ENCODE data around the gene KIF5C.
"Not testable (repeated sequence)": the region's sequence is repeated elsewhere in the genome, so short reads cannot be mapped to it uniquely, and the experiment has no call there.

KIF5C gene

DNA sequence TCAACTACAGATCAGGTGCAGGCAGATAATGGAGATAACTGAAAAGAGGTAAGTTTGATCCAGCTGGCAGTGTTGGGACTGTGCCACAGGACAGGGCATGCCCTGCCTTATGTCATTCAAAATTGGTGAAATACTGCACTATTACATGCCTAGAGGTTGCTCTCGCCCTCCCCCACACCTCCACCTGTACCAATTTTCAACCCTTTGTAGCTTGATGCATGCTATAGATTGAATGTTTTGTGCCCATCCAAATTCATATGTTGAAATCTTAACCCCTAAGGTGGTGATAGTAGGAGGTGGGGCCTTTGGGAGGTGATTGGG lies 91.4 kb downstream of the KIF5C start:
- DNase-seq, result no peak

DNA sequence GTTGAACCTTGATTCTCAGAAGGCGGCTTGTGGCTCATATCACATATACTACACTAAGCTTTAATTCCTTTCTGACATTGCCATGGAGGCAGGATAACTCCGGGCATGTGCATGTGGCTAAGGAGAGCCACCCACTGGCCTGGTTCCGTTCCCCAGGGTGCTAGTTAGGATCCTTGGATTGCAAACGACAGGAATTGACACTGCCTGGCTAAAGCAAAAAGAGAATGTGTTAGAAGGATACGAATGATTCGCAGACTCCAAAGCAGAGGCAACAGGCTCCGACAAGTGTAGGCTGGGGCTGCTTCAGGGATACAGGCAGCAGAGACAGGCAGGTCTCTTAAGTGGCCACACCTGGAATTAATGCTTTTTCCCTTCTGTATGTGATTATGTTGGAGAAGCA lies 92.0 kb downstream of the KIF5C start:
- DNase-seq, result no peak

DNA sequence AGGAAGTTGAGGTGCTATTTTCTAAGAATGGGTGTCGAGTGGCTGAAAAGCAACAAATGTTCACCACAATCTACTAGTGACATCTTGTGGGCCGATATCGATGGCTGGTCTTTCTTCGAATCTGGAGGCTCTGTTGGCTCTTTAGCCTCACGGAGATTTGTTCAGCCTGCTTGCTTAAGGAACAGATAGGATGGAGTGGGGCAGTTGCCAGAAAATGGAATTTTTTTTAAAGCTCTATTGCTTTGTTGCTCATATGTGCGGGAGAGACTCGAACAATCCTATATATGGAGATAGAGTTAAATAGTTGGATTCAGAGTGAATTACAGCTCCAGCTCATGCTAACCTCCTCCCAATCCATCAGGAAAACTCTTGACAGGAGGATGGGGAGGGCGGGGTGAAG lies 92.6 kb downstream of the KIF5C start:
- DNase-seq, result no peak

DNA sequence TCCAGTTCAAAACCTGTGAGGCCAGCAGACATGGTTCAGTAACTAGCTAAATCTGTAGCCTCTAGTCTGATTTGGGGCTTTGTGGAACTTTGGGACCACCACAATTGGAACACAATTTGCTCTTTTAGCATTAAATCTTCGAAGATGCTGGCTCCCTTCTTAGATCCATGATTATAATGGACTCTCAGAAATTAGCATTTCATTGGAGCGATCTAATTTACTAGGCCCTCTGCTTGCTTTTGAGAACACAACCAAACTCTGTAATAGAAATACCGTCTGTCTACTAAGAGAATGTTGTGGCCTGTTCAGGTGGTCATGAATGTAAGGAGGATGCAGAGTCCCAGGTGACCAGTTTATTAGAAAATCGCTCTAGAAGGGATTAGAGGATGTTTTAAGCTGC lies 93.3 kb downstream of the KIF5C start:
- DNase-seq, result no peak

DNA sequence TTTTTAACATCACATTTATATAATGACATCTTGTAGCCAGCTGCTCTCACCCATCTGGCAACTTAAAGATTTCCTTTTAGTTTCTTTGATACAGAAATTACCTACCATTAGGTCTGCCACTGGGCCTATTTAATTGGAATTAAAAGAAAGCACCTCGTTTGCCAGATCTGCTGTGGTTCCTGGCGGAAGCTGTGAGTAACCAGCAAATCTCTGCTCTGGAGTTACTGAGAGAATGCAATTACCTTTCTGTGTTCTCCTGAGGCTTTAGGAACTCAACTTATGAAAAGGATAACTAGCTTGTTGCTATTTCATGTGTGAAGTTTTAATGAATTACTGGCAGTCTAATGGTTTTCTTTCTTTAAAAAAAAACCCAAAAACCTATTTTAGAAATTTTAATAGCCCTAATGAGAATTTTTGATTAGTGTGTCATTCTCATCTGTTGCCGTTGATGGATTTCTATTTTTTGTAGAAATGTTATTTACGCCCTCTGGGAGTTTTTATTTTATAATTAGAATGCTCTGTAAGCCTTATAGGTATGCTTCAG lies 93.8 kb downstream of the KIF5C start:
- no peak for DNase-seq

DNA sequence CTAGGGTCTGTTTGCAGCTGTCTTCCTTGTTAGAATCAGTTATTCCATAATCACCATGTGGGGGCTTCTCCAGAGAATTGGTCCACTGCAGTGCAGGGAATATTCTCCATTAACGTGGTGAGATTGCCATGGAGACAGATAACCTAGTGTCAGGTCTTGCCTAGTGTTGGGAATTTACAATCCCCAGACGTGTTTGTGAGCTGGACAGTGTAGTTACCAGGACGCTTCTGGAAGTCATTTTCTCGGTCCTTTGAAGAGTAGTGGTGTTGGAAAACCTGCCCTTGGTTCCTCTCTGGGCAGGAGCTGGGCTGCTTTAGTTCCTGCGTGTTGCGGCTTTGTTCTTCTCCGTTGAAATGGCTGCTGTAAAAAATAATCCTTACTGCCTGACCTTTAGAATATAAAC lies 94.6 kb downstream of the KIF5C start:
- no peak for DNase-seq

DNA sequence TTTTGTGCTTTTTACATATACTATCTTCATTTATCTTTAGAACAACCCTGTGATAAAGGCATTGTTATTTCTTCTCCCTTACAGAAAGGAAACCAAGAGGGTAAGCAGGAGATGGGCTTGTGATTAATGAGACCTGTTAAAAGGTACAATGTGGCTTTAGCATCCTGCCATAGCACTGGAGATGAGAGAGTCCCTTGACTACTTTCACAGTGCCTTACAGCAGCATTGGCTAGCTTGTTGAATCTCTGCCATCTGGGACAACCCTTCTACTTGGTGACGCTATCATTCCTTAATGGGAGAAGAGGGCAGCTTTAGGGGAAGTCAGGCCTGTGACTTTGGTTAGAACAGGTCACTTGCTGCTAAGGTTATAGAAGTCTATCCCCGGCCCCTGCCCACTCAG lies 95.4 kb downstream of the KIF5C start:
- no peak for DNase-seq

DNA sequence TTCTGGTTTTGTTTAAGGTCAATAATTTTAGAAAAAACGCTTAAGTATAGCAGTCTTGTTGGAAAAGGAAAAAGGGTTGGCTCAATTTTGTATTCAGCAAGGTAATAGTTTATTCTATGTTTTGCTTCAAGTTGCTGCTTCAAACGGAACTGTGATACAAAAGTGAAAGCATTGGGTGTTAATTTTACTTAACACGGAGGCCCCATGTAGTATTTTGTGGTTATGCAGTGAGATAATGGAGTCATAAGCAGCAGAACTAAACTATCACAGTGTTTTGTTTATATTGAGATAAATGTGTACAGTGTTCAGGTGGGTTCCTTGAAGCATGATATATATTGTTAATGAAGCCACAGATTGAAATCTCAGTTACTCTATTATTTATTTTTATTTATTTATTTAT lies 96.5 kb downstream of the KIF5C start:
- DNase-seq, result no peak

DNA sequence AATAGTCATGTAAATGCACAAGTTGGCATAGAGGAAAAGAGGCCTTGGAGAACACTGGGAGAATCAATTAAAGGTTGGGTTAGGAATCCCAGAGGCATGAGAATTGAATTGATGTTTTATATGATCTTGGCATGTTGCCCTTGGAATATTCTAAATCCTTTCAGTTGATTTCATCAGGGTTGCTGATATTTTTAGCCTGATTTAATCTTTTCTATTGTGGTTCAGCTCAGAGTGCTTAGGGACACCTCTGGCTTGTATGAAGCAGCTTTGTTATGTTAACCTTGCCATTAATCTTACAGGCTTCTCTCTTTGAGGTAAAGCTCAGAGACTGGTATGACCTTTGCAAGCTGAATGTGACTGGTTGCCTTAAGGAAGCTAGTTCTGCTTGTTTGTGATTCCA lies 99.1 kb downstream of the KIF5C start:
- no peak for DNase-seq

DNA sequence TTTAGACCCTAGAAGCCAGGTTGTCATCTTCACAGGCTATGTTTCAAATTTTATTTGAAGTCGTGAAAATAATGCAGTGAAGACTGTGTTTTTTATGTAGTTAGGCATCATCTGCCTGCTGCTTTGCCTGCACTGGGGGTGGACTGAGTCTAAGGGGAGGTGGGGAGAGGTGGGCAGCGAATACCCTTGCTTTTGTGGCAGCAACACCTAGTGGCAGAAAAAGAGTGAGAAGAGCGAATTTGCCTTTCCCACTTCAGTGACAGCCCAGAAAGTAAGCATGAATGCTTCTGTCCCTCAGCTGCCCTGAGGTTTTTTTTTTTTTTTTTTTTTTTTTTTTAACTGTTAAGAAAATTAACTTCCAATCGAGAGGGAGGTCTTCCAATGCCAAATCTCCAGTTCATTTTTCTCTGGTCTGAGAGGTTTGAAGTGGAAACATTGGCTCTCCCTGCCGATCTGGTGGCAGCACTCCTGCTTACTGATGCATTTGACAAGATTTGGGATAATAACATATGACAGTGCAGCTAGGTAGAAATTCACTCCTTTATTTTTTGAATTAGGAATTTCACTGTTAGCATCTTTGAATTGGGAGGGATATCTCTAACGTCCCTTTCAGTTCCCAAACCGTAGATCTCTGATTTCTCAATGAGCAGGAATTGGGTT lies 103.1 kb downstream of the KIF5C start:
- DNase-seq, result peak; percentile 44

DNA sequence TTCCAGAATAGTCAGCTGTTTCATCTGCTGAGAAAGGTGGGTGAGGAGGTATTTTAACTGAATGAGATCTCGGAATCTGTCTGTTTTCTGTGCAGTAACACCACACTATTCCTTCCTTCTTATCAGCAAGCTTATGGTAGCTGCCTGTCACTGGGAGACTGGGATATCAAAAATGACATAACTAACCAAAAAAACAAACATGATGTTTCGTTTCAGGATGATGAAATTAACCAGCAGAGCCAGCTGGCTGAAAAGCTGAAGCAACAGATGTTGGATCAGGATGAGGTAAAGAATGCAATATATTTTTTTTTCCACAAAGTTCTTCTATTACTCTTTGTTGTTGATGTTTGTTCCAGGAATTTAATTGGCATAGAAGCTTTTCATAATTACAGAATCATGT lies 103.7 kb downstream of the KIF5C start:
- no peak for DNase-seq

DNA sequence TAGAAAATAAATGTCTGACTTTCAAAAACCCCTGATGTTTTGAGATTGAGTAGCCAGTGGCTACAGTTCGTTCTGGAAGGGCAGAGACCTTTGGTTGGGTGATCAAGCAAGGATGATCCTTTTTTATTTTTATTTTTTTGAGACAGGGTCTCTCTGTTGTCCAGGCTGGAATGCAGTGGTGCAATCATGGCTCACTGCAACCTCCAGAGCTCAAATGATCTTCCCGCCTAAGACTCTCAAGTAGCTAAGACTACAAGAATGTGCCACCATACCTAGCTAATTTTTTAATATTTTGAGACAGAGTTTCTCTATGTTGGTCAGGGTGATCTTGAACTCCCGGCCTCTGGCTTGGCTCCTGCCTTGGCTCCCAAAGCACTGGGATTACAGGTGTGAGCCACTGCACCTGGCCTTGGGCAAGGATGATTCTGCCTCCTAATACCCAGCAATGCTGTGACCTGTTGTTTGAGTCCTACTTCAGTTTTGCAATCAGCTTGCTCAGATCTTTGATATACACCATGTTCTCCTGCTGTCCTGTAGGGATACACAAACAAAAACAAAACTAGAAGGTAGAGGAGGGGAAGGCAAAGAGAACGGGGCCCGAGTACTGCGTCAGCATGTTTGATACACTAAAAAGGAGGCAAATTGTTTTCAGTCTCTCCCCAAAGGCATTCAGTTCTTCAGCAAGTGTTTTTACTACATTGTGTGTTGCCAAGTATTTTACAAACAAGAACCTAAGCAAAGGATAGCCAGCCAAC lies 104.3 kb downstream of the KIF5C start:
- no peak for DNase-seq

DNA sequence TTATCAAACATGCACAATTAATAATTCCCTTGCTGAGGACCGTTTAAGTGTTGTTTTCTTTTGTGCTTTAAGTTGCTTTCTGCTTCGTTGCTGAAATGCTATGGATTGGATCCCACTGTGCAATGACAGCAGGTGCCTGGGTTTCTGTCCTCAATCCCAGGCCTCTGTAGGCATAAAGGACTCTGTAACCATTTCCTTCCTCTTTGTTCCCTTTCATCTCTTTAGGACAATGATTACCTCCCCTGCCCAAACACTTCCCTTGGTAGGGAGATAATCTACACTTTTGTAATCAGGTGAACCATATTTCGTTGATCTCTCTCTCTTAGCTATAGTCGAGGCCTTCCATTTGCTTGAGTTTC lies 104.9 kb downstream of the KIF5C start:
- no peak for DNase-seq

DNA sequence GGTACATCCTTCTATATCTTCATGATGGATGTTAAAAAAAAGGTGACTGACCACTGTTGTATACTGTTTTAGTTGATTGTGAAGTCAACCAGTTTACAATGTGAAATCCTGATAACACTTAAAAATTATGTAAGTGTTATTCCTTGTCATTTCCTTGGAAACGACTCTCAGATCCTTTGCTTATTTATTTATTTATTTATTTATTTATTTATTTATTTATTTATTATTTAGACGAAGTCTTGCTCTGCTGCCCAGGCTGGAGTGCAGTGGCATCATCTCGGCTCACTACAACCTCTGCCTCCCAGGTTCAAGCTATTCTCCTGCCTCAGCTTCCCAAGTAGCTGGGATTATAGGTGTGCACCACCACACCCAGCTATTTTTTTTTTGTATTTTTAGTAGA lies 105.5 kb downstream of the KIF5C start:
- DNase-seq, result not testable (repeated sequence)

DNA sequence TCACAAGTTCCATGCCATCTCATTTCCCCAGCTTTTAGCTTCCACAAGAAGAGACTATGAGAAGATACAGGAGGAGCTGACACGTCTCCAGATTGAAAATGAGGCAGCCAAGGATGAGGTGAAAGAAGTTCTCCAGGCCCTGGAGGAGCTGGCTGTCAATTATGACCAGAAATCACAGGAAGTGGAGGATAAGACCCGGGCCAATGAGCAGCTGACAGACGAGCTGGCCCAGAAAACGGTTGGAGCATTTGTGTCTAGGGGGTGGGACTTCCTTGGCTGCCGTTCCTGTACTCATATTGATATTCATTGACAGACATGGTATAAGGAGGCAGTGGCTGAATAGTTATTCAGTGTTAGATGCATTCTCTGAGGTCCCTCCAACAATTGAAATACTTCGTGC lies 106.3 kb downstream of the KIF5C start:
- DNase-seq, result no peak

DNA sequence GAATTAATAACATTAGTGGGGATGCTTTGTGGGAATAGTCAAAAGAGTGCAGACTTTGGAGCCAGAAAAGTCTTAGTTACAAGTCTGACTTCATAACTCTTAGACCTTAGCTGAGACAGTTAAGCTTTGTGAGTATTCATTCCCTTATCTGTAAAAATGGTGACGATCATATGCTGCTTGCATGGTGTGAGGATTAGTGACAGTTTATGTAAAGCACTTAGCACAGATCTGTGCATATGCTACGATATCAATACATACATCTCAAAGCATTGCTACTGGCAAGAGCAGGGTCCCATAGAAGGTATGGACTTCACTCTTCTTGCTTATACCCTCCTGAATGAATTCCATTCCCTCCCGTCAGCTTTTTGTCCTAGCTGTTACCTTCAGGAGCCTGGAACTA lies 106.8 kb downstream of the KIF5C start:
- DNase-seq, result no peak

DNA sequence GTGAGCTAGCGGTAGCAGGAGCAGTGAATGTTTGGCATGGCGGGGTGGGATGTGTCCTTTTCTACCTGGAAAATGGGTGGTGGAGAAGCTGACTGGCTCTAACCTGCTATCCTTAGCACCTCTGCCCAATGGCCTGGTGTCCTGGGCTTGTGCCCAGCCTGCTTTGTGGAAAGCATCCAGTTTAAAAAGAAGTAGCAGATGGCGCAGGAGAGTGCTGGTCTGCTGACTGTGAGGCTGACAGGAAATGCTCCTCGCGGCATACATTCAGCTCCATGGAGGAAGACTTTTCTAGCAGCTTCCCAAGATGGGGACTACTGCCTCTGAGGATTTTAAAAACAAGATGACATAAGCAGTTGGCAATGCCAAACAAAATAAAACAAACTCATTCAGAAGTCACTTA lies 107.3 kb downstream of the KIF5C start:
- no peak for DNase-seq

DNA sequence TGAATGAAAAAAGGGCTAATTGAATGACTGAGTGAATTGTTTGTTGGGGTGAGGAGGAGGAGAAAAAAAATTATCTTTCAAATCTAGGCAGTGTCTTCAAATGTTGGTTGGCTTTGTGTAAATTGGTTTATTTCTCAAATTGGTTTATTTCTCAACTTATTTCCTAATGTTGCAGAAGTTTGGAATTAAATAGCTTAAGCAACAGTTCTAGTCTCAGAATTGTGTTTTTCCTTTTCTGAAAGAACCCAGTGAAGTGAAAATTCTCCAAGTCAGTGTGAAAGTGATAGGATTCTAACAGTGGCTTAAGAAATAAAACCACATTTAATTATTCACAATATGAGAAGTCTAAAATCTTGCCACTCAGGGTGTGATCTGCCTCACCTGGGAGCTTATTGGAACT lies 108.9 kb downstream of the KIF5C start:
- DNase-seq, result no peak

DNA sequence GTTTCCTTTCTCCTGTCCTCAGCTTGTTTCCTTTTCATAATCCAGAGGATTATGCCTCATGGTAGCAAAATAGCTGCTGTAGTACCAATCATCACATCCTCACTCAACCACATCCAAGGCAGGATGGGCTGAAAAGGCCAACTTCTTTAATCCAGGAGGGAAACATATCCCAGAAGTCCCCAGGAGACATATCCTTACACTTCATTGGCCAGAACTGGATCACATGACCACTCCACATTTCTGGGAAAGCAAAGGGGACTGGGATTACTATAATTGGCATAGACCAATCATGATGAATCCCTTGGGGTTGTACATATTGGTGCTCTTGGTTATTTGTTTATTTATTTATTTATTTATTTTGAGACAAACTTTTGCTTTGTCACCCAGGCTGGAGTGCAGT lies 109.4 kb downstream of the KIF5C start:
- no peak for DNase-seq

DNA sequence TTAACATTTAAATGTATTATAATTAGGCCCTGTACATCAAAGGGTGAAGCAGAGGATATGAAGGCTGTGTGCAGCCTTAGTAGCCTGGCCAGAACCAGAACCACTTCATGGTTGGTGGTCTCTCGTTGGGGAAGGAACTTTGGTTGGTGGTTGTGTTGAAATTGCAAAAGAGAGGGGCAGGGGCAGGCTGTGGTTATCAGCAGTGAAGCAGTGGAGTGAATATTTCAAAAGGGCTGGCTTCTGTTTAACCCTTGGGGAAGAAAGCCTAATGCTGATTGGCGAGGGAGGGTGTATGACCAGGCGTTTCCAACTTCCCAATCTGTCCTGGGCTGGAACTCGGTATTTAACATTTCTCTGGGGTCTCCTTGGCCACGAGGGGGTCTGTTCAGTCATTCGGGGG lies 112.3 kb downstream of the KIF5C start:
- DNase-seq, result no peak

DNA sequence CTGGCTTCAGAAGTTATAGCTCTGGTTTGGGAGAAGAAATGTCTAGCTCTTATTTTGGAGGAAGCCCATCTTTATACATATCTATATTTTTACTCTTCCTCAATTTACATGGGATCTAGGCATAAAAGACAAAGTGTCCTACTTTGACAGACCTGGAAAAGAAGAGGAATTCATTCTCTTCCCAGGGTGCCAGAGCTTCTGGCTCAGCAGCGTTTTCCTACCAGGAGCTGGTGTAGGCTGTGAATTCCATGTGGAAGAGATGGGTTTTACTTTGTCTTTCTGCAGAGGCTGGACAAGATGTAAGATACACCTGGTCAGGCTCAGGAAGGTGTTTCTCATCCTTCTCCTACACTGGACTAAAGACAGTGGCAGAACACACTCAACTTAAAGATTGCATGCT lies 113.3 kb downstream of the KIF5C start:
- DNase-seq, result no peak

DNA sequence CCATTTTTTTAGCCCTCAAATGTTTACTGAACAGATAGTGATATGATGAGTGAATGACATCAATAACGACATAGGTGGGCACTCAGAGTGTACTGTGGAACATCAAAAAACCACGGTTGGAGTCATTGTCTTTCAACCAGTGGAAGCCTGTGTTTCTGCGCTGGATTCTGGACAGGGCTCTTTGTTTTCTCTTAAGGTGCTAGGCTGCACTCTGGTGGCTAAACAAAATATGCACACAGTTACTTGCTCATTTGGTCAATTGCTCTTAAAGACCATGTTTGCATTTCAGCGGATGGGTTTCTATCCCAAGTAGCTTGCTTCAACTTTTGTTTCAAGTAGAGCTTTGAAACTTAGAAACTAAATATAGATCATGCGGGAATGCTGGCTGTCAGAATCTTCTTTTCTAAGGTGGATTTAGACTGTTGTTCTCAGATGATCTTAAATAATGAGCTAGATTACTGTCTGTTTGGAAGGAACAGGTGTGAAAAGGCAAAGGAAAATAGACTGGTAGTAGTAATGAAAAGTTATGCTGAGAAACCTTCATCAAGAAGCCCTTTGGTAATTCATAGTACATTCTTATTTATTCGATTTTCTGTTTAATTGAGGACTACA lies 115.0 kb downstream of the KIF5C start:
- DNase-seq, result peak; percentile 75

DNA sequence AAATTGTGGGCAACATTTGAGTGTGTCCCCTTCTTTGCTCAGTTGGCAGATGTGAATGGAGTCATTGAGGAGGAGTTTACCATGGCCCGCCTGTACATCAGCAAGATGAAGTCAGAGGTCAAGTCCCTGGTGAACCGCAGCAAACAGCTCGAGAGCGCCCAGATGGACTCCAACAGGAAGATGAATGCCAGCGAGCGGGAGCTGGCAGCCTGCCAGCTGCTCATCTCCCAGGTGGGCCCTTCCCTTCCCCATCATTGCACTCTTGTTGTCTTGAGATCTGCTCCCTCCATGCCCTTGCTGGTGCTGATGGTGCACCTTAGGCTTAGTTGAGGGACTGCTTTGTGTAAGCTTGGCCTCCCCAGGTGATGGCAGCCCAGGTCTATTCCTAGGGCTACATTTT lies 115.9 kb downstream of the KIF5C start:
- DNase-seq, result peak; percentile 49

DNA sequence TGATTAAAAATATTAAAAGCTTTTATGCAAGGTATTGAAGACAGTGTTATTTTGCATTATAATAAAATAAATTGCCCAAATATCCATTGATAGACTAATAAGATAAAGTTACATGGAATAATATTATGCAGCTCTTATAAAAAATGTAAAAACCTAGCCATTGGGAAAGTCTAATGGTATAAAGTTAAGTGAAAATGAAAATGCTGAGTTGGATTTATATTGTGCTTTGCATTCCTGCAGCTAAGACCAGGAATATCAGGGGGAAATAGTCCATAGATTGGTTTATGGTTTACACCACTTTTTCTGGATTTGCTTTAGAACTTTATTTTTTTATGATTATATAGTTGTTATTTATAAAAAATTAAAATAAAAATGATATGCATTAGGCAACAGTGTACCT lies 117.4 kb downstream of the KIF5C start:
- no peak for DNase-seq

DNA sequence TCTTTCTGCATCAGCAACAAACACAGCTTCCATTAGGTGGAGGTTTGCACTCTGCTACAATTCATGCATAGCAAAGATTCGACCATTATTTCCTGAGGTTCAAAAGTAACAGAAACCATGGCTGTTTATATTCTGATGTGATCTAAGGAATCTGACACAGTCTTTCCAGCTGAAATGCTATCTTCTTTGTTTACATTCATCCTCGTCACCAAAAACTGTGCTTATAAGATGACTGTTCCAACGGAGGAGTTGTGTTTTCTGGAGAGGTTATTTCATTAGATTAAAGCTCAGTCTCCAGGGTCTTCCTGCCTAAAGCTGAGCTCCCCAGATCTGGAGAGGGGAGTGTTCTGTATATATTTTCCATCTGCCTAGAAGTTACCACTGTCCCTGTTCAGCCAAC lies 118.3 kb downstream of the KIF5C start:
- no peak for DNase-seq
